Activated CD4-positive, alpha-beta T cell treated with anti-CD3 and anti-CD28 coated beads, Interleukin-2, amount 50 U/mL, for 24 hours (primary cell): ENCODE measurements around the gene HDLBP.

ENCODE experiments used
- DNase-seq, 2 donors: peaks; one replicate each; pipeline ENCODE4 v3.0.0-alpha.2; 2020; ENCODE audit warnings: low read depth in 1 of 2, low spot score in 1 of 2

The HDLBP gene

DNA sequence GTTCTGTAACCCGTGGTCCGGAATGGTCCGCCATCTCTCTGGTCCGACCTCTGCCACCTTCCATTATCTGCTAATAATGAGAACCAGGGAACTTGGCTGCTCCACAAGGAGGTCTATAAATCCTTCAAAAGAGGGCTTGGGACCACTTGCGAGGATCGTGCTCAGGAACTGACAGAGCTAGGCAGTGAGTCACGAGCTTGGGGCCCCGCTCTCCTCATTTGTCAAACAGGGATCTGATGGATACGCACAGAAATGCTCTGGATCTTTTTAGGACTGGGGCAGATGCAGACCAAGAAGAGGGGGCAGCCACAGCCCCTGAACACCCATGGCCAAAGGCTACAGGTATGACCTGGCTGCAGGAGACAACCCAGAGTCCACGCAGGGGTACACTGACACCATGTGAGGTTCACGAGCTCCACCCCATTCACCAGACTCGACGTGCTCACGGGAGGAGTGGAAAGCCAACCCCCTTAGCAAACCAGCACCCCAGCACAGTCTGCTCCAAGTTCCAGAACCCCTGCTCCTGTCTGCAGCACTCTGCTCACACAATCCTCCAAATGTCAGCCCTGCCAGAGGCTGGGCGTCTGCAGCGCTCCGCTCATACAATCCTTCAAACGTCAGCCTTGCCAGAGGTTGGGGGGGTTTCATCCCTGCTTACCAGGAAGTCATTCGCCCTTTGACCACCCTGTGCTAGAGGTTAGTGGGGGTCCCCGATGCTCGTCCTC, 81.2 kb downstream of the HDLBP start:
- no peak for DNase-seq

DNA sequence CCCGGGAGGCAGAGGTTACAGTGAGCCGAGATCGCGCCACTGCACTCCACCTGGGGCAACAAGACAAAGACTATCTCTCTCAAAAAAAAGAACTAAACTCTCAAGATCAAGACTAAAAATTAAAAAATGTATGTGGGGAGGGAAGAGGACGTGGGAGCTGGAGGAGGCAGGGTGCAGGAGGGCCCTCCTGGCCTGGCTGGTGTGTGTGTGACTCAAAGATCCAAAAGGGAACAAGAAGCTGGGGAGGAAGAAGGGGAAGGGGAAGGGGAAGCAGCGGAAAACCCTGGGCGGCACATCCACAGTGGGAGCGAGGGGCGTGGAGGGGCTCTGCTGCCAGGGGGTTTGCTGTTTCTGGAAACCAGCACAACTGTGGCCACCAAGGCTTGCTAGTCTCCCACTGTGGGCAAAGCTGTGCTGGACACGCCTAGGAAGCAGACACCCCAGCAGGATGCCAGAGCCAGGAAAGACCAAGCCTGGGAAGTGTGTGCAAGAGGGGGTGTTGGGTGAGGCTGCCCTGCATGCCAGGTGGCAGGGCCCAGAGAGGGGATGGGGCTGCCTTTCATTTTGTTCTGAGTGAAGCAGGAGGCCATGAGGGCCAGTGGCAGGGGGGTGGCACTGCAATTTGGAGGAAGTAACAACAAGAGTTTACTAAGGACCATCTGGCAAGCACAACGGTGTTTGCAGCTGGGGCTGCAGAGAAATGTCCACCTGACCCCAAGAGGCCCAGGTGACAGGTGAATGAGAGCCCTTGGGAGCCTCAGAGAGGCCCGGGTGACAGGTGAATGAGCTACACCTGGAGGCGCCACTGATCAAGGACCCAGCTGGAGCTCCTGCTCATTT, 82.5 kb downstream of the HDLBP start:
- no peak for DNase-seq

DNA sequence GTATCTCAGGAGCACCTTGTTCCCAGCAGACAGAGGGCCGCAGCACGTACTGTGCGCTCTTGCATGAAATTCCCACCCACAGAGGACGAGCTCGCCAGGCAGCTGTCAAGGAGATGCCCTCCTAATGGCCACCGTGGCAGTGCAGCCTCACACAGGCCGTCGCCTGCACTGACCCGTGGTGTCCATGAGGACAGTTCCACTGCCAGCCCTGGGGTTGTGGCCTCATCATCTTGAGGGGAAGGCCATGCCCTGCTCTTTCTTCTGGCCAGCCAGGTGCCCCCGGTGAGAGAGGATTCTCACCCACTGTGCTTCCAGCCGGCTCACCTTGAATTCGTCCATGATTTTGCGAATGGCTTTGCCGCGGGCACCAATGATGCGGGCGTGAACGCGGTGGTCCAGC, 85.0 kb downstream of the HDLBP start:
- no peak for DNase-seq

DNA sequence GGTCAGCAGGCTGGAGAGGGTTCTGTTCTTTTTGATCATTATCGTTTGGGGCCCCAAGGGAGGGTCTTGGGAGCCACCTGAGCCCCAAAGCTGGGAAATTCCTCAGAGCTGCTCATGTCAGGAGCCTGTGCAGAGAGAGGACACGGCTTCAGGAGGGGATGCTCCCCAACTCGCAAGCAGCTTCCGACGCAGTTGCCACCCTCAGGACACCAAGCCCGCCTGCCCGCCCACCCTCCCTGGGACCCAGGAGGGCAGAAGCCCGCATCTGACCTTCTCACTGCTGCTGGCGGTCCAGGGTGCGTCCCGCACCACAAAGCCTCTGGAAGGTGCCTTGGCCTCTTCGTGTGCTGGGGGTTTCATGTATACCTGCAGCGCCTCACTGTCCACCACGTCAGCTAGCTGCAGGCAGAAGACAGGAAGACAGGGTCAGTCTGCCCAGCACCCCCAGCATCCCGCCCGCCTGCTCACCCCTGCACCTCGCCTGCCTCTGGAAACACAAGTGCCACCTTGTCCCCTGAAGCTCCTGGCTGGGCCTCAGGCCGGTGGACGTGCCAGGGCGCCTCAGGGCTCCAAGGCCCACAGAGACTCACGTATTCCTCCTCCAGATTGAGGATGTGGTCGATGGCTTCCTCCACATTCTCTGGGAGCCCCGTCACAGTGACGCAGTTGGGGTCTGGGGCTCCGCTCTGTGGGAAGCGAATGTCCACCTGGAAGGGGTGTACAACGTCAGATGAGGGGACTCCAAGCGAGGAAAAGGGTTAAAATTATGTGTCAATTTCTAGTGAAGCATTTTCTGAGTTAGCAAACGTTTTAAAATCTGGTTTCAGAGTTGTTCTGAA, 85.7 kb downstream of the HDLBP start:
- no peak for DNase-seq

DNA sequence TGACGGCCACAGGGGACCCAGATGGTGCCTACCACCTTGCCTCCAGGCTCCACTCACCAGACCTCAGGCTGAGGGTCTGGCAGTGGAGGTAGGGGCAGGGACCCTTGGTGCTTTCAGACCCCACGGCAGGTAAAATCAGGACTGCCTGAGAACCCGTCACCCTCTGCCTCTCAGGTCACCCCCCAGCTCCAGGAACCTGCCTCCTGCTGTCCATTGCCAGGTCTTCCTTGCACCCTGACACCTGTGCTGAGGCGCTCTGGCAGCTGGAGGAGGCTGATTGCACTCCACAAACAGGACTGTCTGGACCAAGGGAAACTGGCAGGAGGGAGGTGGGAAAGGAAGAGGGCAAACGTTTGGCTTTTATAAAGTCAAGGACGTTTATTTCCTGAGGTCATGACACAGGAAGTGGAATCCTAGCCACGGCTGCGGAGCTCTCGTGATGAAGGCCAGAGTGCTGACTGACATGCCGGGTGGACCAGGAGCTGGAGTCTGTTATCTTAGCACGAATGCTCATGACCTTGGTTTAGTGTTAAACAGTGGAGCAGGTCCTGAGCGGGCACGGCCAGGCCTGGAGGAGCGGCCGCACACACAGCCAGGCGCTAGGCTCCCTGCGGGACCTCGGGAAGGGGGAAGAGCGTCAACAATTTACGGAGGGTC, 86.5 kb downstream of the HDLBP start:
- DNase-seq: no peak

DNA sequence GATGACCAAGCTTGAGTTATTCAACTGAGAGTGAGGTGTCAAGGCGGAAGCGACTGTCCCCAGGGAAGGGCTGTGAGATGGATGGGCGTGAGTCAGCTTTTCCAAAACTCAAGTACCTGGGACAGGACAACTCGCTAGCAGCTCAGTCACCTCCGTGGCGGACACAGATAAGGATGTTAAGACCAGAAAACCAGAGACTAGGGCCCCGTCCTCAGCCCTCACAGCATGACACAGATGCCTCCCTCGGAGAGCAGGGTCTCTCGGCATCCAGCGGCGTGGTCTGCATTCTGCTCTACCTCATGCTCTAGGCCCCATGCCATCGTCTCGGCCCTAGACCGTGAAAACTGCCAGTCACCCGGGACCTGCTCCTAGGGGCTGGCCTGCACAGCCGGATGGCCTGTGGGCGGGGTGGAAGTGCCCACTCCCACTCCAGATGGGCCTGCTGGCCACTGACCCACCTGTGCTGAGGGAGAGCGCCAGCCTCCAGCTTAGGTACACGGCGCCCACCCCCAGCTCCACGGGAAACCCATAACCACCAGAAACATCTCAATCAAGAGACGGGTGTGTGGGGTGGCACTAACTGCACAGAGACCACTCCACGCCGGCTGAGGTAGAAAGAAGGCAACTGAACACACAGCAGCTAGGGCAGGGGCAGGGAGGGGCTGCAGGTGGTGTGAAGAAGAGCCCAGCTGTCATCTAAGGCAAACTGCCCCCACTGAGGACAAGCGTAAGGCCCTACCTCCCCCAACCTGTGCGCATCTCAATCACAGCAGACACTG, 87.2 kb downstream of the HDLBP start:
- DNase-seq: no peak

DNA sequence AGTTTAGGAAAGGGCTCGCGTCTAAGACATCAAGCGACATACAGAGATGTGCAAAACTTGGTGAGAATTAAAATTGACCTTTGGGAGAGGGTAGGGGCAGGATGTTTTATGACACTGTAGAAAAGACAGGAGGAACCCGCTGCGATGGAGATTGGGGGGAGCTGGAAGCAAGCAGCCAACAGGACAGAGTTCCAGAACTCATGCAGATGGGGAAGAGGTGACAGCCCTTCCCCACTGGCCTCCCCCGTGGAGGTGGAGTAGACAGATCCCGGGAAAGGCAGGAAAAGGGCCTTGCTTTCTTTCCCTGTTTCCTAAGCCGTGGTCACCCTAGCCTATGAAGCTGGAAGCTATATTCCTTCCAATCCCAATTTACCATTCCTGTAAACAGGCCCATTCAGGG, 87.9 kb downstream of the HDLBP start:
- DNase-seq: no peak

DNA sequence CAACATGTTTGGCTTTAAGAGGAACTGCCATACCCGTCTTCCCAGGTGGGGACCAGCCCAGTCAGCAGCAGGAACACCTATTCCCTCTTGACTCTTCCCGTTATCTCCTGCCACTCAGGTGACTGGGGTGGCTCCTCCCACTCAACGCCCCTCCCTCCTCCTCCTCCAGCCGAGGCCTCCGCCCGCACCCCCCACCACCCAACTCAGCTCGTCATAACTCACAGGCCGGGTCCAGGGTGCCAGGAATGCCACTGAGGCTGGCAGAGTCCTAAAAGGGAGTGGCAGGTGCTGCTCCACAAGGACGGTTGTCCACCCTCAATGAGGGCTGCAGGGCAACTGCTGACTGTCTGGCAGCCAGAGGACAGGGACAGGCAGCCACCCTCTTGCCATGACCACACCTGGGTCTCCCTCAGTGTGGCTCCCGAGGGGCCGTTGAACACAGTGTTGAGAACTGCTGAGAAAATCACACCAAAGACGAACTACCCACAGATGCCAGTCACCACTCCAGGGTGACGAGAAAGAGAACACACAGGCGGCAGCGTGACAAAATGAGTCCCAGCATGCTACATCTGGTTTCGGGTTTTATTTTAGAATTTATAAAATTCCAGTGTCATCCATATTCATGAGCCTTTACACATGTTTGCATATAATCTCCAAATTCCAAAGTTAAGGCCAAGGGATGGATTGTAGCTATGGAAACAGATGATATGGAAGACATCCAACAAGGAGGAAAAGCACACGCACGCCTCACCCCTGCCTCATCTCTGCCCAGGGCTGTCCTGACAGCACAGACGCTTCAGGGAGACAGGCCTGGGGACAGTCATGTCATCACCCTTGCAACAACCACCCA, 88.5 kb downstream of the HDLBP start:
- no peak for DNase-seq

DNA sequence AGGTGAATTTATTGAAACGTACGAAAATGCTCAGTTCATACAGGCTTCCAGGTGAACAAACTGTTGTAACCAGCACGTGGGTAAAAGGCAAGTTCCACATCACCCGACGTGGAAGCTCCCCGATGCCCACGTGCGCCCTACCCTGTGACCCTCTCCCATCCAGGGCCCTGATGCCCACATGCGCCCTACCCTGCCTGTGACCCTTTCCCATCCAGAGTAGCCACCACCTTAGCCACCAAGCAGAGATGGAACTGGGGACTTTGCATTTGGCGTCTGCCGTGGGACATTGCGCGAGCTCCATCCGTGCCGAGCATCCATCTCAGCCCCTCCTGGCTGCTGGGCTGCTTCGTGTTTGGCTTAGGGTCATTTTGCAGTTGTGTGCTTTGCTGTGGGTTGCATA, 89.5 kb downstream of the HDLBP start:
- DNase-seq: no peak

DNA sequence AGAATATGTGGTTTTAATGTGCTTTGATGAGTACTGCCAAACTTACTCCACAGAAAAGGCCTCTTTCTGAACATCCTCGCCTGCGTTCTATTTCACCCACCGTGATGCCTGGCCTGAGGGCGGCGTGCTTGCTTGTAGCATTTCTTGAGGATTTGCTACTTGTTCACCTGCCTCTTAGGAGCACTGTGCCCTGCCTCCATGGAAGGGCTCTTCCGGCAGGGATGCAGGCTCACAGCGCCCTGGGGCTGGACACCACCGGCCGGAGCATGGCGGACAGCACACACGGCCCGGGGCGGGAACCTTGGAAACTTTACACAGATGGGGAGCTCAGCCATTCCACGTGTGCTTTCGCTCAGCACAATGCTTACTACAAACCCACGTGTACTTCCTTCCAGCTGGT, 89.9 kb downstream of the HDLBP start:
- DNase-seq: no peak

DNA sequence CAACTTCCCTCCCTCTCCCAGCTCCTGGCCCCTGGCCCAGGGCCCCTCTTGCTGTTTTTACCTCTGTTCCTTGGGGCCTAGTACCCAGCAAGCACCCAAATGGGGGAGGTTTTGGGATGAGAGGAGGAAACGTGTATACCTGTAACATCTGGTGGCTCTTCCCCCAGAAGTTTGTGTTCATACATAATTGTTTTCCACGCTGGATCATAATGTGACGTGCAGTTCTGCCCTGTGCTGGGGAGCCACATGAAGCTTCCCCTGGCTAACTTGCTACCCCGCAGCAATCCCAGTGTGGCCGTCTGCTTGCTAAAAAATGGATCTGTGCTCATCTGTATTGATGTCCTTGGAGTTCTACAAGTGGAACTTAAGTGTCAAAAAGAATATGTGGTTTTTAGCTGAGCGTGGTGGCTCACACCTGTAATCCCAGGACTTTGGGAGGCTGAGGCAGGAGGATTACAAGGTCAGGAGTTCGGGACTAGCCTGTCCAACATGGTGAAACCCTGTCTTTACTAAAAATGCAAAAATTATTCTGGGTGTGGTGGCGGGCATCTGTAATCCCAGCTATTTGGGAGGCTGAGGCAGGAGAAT, 90.5 kb downstream of the HDLBP start:
- DNase-seq: no peak

DNA sequence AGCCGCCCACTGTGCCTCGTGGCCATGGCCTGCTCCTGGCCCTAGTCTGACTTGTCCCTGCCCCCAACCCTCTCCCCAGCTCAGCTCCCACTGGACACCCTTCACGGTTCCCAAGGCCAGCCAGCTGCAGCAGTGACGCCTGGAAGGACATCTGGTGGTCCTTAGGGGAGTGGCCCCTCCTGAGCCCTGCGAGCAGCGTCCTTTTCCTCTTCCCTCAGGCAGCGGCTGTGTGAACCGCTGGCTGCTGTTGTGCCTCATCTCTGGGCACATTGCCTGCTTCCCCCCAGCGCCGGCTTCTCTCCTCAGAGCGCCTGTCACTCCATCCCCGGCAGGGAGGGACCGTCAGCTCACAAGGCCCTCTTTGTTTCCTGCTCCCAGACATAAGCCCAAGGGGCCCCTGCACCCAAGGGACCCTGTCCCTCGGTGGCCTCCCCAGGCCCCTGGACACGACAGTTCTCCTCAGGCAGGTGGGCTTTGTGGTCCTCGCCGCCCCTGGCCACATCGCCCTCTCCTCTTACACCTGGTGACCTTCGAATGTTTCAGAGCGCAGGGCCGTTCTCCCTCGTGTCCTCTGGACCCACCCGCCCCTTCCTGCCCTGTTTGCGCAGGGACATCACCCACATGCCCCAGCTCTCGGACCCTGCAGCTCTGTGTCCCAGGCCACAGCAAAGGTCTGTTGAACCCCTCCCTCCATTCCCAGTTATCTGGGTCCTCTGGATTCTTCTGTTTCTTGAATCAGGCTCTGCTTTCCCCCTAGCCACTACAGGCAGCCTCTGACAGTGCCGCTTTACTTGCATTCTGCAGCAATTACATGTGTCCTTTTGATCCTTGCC, 91.2 kb downstream of the HDLBP start:
- no peak for DNase-seq

DNA sequence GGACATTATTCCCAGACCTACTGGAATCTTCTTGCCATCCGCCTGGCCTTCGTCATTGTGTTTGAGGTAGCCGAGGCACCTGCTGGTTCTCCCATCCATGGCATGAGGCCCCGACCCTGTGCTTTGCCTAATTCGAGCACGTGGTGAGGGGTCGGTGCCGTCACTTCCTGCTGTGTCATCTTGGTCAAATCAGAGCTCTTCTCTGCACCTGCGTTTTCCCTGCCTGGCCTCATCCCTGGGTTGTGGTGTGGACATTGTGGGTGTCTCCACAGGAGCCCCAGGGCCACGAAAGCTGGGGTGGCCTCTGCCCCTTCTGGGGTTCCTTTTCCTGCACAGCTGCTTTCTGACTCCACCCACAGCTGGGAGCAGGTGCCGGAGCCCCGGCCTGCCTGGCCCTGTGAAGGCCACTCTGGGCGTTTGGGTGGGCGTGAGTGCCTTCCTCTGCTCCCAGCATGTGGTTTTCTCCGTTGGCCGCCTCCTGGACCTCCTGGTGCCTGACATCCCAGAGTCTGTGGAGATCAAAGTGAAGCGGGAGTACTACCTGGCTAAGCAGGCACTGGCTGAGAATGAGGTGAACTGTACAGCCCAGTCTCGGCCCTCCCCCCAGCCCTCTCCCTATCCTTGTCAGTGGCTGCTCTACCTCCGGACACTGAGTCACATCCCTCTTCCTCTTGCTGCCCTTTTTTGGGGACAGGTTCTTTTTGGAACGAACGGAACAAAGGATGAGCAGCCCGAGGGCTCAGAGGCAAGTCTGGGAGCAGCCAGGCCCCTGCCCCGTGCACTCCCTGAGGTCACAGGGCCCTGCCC, 92.1 kb downstream of the HDLBP start:
- DNase-seq: no peak

DNA sequence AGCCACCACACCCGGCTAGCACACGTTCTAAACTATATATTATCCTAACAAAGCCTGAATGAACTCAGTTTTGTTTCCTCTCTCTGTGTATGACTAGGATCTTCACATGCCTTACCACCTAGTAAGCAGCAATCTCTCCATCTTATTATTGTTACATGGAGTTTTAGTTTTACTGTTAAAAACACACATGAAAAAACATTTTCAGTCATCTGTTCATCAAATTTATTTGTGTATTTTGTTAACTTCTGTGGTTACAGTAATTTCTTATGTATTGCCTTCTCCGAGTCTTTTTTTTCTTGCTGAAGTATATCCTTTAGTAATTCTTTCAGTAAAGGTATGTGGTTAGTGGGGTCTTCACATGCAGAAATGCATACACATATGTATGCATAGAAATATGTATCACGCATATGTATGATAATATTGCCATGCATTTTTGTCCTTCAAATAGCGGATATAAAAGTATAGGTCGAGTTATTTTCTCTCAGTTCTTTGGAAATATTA, 95.6 kb downstream of the HDLBP start:
- DNase-seq: no peak

DNA sequence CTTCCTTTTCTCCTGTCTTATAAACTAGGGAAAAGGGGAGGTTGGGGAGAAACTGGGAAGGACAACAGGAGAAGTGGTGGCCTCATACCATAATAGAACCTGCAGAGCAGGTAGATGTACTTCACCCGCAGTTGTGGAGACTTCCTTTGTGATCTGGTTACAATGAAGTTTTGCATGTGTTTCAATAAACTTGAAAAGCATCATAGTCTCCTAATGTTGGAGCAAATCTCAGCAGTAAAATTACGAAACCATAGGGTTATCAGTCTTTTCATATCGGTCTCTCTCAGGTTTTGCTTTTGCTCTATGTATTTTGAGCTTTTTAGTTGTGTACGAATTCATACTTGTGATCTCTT, 96.5 kb downstream of the HDLBP start:
- DNase-seq: no peak

DNA sequence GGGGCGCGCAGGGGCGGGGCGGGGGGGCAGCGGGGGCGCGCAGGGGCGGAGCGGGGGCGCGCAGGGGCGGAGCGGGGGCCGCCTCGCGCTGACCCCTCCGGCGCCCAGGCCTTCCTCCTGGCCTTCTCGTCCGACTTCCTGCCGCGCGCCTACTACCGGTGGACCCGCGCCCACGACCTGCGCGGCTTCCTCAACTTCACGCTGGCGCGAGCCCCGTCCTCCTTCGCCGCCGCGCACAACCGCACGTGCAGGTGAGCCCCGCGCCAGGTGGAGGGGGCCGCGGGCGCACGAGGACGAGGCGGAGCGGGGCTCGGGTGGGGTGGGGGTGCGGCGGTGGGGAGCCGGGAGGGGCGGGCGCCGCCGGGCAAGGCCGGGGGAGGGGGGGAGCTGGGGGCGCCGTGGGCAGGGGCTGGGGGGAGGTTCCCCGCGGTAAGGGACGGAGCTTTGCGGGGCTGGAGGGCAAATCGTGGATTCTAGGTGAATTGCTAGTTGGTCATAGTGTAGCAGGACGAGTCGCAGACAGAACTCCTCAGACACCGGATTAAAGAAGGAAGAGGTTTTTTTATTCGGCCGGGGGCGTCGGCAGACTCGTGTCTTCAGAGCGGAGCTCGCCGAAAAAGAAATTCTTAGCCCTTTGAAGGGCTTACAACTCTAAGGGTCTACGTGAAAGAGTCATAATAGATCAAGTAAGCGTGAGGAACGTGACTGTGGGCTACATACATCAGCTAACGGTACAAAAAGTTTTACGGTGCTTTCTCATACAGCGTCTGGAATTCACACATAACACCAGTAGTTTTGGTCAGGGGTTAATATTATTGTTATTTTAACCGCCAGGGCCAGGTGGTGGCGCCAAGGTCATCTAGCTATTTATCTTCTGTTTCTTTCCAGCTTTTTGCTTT, 97.1 kb downstream of the HDLBP start:
- peak in 1 of 2 donors; percentile 8 for DNase-seq
